ENCODE results near the gene ZNF697.

DNA sequence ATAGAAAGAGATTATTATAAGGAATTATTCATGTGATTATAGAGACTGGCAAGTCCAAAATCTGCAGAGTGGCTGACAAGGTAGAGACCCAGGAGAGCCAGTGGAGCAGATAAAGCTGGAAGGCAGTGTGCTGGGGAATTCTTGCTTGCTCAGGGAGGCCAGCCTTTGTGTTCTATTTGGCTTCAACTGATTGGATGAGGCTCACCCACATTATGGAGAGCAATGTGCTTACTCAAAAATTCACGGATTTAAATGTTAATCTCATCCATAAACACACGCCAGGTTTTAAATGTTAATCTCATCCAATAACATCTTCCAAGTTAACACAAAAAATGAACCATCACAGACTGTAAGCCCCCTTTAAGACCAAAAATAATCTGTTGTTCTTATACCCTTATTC is 33.5 kb upstream of the ZNF697 start:
- no peak for TF ChIP-seq POLR2A (IDR thresholded peaks at IDR 0.05)
- TF ChIP-seq CTCF (IDR thresholded peaks at IDR 0.05), result no peak

All from thyroid gland (tissue), 4 donors.